ENCODE results near the gene GIN1. TPM values are rescaled to one million over a fixed set of nuclear protein-coding genes. Genes with fewer than 3 reads are reported as not detected.

The GIN1 gene
- total and polyA plus RNA-seq, 10 of the 15 experiments (the other 5 are each of a cell fraction or from before 2014, with no cell fraction given): 3.3 to 9.7 (median 6.8) TPM

DNA sequence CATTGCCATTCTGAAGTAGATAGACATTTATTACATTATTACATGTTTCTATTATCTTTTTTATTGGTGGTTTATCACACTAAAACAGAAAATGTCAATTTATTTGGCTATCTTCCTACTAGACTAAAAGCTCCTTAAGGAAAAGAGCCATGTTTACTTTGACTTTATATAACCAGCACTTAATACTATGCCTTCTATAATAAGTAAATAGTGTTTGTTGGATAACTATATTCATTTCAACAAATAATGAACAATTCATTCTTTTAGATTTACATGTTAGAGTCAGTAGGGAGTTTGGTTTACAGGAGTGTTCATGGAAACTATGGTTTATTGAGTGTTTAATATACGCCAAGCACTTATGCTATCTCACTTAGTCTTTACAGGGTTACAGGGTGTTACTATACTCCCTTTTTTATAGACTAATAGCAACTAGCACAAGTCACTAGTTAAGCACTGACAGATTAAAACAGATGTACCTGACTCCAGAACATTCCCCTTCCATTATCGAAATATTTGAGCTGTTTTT lies 7.4 kb upstream of the GIN1 start:
- ChIA-PET RAD21 (ENCODE audit: unreplicated experiment) (interaction anchor here (1.2 kb wide), 1 partner anchor 10 kb away, joined by 4 read pairs; no protein-coding TSS in a partner anchor), SMC1A (ENCODE audit: uncharacterized antibody, unreplicated experiment) (interaction anchor here (0.9 to 1.7 kb wide), 2 partner anchors 12 to 445 kb away, joined by 3 to 13 read pairs; no protein-coding TSS in a partner anchor), CTCF (interaction anchor here (0.7 to 1.8 kb wide), 4 partner anchors 11 to 446 kb away, joined by 3 to 7 read pairs (median 5); no protein-coding TSS in a partner anchor), POLR2A (interaction anchor here (0.5 kb wide), 1 partner anchor 345 kb away, joined by 4 read pairs; no protein-coding TSS in a partner anchor)
- Histone ChIP-seq H3K27me3 (replicated peaks in 1 of 2; ENCODE audit: control insufficient read depth in 2 of 2, insufficient read depth in 2 of 2, low read length in 1 of 2) (no peaks in the 10 kb centered on the region), H3K9me3 (replicated peaks; ENCODE audit: control insufficient read depth, insufficient read depth, low read length) (no peaks in the 10 kb centered on the region; the same call in 2 of the 3 replicates), H3K27ac (ENCODE audit: control insufficient read depth, insufficient read depth) (no peak overlapping the region), H2AFZ (ENCODE audit: control insufficient read depth, low read depth, low read length) (no peak overlapping the region), H3K4me1 (ENCODE audit: control insufficient read depth, insufficient read depth, low read length) (no peaks in the 10 kb centered on the region), H3K36me3 (ENCODE audit: control insufficient read depth in 2 of 2, insufficient read depth in 2 of 2, low read length in 1 of 2) (no peaks in the 10 kb centered on the region), H4K20me1 (ENCODE audit: control insufficient read depth, insufficient read depth) (no peaks in the 10 kb centered on the region), H3K4me2 (ENCODE audit: control insufficient read depth, insufficient read depth) (no peak overlapping the region), H3K9ac (ENCODE audit: control insufficient read depth, insufficient read depth, low read length) (no peak overlapping the region), H3K4me3 (no peak overlapping the region), H3K79me2 (ENCODE audit: control insufficient read depth, insufficient read depth, low read length) (peaks cover 18% of the 10 kb centered on the region)
- no peak for DNase-seq (ENCODE audit: low read depth, low spot score)
- ATAC-seq: no peak
- no TSS peak for BruUV-seq (replicated peaks)
- no peak for FAIRE-seq
- WGBS (ENCODE audit: insufficient coverage, insufficient replicate concordance, low lambda C conversion rate, missing lambda C conversion rate): 98% methylated on average over 2 of the region's 2 CpGs
- intact Hi-C loops (cut with micrococcal nuclease; ENCODE audit: unreplicated experiment) (no loop called here), in situ Hi-C loops (cut with MboI) (loop anchor here (10.0 kb wide), 1 partner anchor 373 kb away; the partner anchor contains the start of gene PAM)
- no peak for TF ChIP-seq BACH1 (IDR thresholded peaks at IDR 0.05; ENCODE audit: borderline replicate concordance)
- TF ChIP-seq PKNOX1 (IDR thresholded peaks at IDR 0.05): no peak
- no peak for TF ChIP-seq HDGF (IDR thresholded peaks at IDR 0.05)
- TF ChIP-seq, protein P1, sequence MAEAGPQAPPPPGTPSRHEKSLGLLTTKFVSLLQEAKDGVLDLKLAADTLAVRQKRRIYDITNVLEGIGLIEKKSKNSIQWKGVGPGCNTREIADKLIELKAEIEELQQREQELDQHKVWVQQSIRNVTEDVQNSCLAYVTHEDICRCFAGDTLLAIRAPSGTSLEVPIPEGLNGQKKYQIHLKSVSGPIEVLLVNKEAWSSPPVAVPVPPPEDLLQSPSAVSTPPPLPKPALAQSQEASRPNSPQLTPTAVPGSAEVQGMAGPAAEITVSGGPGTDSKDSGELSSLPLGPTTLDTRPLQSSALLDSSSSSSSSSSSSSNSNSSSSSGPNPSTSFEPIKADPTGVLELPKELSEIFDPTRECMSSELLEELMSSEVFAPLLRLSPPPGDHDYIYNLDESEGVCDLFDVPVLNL (IDR thresholded peaks at IDR 0.05; ENCODE audit: low read depth, low read length): no peak
- no peak for TF ChIP-seq GABPA (IDR thresholded peaks at IDR 0.05; ENCODE audit: low read depth)
- no peak for TF ChIP-seq PAX5 (IDR thresholded peaks at IDR 0.05; ENCODE audit: borderline replicate concordance, low read depth, low read length)
- TF ChIP-seq, protein P2, sequence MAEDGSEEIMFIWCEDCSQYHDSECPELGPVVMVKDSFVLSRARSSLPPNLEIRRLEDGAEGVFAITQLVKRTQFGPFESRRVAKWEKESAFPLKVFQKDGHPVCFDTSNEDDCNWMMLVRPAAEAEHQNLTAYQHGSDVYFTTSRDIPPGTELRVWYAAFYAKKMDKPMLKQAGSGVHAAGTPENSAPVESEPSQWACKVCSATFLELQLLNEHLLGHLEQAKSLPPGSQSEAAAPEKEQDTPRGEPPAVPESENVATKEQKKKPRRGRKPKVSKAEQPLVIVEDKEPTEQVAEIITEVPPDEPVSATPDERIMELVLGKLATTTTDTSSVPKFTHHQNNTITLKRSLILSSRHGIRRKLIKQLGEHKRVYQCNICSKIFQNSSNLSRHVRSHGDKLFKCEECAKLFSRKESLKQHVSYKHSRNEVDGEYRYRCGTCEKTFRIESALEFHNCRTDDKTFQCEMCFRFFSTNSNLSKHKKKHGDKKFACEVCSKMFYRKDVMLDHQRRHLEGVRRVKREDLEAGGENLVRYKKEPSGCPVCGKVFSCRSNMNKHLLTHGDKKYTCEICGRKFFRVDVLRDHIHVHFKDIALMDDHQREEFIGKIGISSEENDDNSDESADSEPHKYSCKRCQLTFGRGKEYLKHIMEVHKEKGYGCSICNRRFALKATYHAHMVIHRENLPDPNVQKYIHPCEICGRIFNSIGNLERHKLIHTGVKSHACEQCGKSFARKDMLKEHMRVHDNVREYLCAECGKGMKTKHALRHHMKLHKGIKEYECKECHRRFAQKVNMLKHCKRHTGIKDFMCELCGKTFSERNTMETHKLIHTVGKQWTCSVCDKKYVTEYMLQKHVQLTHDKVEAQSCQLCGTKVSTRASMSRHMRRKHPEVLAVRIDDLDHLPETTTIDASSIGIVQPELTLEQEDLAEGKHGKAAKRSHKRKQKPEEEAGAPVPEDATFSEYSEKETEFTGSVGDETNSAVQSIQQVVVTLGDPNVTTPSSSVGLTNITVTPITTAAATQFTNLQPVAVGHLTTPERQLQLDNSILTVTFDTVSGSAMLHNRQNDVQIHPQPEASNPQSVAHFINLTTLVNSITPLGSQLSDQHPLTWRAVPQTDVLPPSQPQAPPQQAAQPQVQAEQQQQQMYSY (CRISPR knock-in tag; IDR thresholded peaks at IDR 0.05): no peak
- no peak for TF ChIP-seq ZNF207 (IDR thresholded peaks at IDR 0.05; ENCODE audit: borderline replicate concordance)
- TF ChIP-seq MYC (IDR thresholded peaks at IDR 0.05; ENCODE audit: insufficient read depth, insufficient read length, insufficient replicate concordance, low read length, severe bottlenecking): no peak
- TF ChIP-seq JUND (IDR thresholded peaks at IDR 0.05; ENCODE audit: low read depth, low read length): no peak
- no peak for TF ChIP-seq ZNF217 (IDR thresholded peaks at IDR 0.05)
- TF ChIP-seq CBX3 (IDR thresholded peaks at IDR 0.05; ENCODE audit: borderline replicate concordance, low read depth): no peak
- TF ChIP-seq WRNIP1 (IDR thresholded peaks at IDR 0.05; ENCODE audit: borderline replicate concordance, low read depth, low read length): no peak
- TF ChIP-seq KAT2A (conservative IDR thresholded peaks at IDR 0.05; ENCODE audit: control insufficient read depth, low read depth, low read length): no peak
- TF ChIP-seq, protein P3, sequence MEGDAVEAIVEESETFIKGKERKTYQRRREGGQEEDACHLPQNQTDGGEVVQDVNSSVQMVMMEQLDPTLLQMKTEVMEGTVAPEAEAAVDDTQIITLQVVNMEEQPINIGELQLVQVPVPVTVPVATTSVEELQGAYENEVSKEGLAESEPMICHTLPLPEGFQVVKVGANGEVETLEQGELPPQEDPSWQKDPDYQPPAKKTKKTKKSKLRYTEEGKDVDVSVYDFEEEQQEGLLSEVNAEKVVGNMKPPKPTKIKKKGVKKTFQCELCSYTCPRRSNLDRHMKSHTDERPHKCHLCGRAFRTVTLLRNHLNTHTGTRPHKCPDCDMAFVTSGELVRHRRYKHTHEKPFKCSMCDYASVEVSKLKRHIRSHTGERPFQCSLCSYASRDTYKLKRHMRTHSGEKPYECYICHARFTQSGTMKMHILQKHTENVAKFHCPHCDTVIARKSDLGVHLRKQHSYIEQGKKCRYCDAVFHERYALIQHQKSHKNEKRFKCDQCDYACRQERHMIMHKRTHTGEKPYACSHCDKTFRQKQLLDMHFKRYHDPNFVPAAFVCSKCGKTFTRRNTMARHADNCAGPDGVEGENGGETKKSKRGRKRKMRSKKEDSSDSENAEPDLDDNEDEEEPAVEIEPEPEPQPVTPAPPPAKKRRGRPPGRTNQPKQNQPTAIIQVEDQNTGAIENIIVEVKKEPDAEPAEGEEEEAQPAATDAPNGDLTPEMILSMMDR (IDR thresholded peaks at IDR 0.05 in 2 of 3, conservative IDR thresholded peaks at IDR 0.05 in 1 of 3; ENCODE audit: control insufficient read depth in 2 of 3, extremely low read depth in 1 of 3, insufficient read depth in 1 of 3, low read depth in 3 of 3, low read length in 3 of 3): no peak
- no peak for TF ChIP-seq TCF12 (IDR thresholded peaks at IDR 0.05; ENCODE audit: low read depth, low read length)
- TF ChIP-seq TCF7 (IDR thresholded peaks at IDR 0.05; ENCODE audit: borderline replicate concordance): no peak
